ENCODE measurements around the gene CDK6. TPM values are rescaled to one million over a fixed set of nuclear protein-coding genes. Genes with fewer than 3 reads are reported as not detected.
A peak's percentile ranks its signal among the peaks of the same experiment; 100 is the strongest.

CDK6 gene
- polyA plus RNA-seq, 2 of the 4 experiments (the other 2 are of a cell fraction) = 13.6 to 25.9 TPM

- Histone ChIP-seq H3K27ac (peak overlapping the region; percentile 73 to 90), H3K4me1 (peaks cover 72% of the 10 kb centered on the region), H3K4me3 (peak overlapping the region; percentile 6; the same call in 1 of the 3 replicates), H3K9me3 (no peaks in the 10 kb centered on the region), H3K4me2 (peak overlapping the region; percentile 75)
- peak; percentile 86 to 91 for ATAC-seq
- WGBS (ENCODE audit: missing lambda C conversion rate) = 15% methylated on average over 11 of the region's 11 CpGs
- CTCF ChIA-PET = interaction anchor here (0.7 to 3.8 kb wide), 10 partner anchors 8 to 187 kb away, joined by 3 to 22 read pairs (median 4); partner anchors contain the start of gene FAM133B
- peak; percentile 44 to 91 for DNase-seq (ENCODE audit: low read depth in 1 of 2, low spot score in 1 of 2)
- TF ChIP-seq BCL3 (IDR thresholded peaks at IDR 0.05) = peak; percentile 80; the same call in 1 of the 3 replicates
- TF ChIP-seq MYC (IDR thresholded peaks at IDR 0.05; ENCODE audit: borderline replicate concordance, low read length) = peak; percentile 43; the same call in 1 of the 2 replicates
- TF ChIP-seq MAFK (IDR thresholded peaks at IDR 0.05; ENCODE audit: partially characterized antibody) = peak; percentile 90
- TF ChIP-seq ELK1 (IDR thresholded peaks at IDR 0.05; ENCODE audit: low read depth, low read length) = no peak
- TF ChIP-seq RAD21 (conservative IDR thresholded peaks at IDR 0.05 in 1 of 2, IDR thresholded peaks at IDR 0.05 in 1 of 2) = peak; percentile 0 to 36; a peak in 2 of 5 replicates
- TF ChIP-seq FOSL2 (IDR thresholded peaks at IDR 0.05) = peak; percentile 65; the same call in 1 of the 2 replicates
- TF ChIP-seq FOSL2 (CRISPR knock-in tag; IDR thresholded peaks at IDR 0.05) = peak; percentile 90
- TF ChIP-seq NFE2L2 (conservative IDR thresholded peaks at IDR 0.05; ENCODE audit: low read length) = no peak
- TF ChIP-seq EHMT2 (IDR thresholded peaks at IDR 0.05; ENCODE audit: low read depth) = no peak
- peak; percentile 58; the same call in 1 of the 2 replicates for TF ChIP-seq ESRRA (IDR thresholded peaks at IDR 0.05; ENCODE audit: borderline replicate concordance, low read length)
- no peak for TF ChIP-seq CHD2 (IDR thresholded peaks at IDR 0.05; ENCODE audit: low read length, partially characterized antibody)
- TF ChIP-seq GATA3 (IDR thresholded peaks at IDR 0.05; ENCODE audit: borderline replicate concordance) = peak; percentile 88
- TF ChIP-seq REST (IDR thresholded peaks at IDR 0.05) = no peak
- peak; percentile 68 to 91; a peak in 4 of 5 replicates for TF ChIP-seq JUN (IDR thresholded peaks at IDR 0.05)
- 0 out of 2 replicates have a peak, but pooled peaks have one; percentile 33 for TF ChIP-seq PBX3 (IDR thresholded peaks at IDR 0.05)
- TF ChIP-seq JUNB (IDR thresholded peaks at IDR 0.05) = peak; percentile 79
- TF ChIP-seq E2F6 (IDR thresholded peaks at IDR 0.05; ENCODE audit: borderline replicate concordance, low read depth) = peak; percentile 30; the same call in 1 of the 2 replicates
- TF ChIP-seq EP300 (IDR thresholded peaks at IDR 0.05) = peak; percentile 36 to 89; a peak in 2 of 5 replicates
- TF ChIP-seq MAX (IDR thresholded peaks at IDR 0.05) = peak; percentile 60
- TF ChIP-seq CEBPB (IDR thresholded peaks at IDR 0.05) = peak; percentile 74 to 85
- FAIRE-seq = peak; percentile 51
- POLR2A ChIA-PET = interaction anchor here (0.6 to 1.8 kb wide), 5 partner anchors 12 to 191 kb away, joined by 3 to 9 read pairs (median 5); partner anchors contain the start of genes CDK6, PEX1 and RBM48
Observed at GRCh38 chr7:92645114-92646061, 191.0 kb downstream of the CDK6 start.

Data from A549 (cell line).